ENCODE data around the gene ALDH4A1. TPM values are rescaled to one million over a fixed set of nuclear protein-coding genes. Genes with fewer than 3 reads are reported as not detected.
A peak's percentile ranks its signal among the peaks of the same experiment; 100 is the strongest.

The ALDH4A1 gene
- polyA plus RNA-seq, 4 donors: 62.2 to 86.9 (median 78.5) TPM

- DNase-seq (ENCODE audit: low read depth in 4 of 4, low spot score in 3 of 4): no peak
These were observed 20.7 kb upstream of the ALDH4A1 start for GRCh38 chr1:18922848-18923755.

DNA sequence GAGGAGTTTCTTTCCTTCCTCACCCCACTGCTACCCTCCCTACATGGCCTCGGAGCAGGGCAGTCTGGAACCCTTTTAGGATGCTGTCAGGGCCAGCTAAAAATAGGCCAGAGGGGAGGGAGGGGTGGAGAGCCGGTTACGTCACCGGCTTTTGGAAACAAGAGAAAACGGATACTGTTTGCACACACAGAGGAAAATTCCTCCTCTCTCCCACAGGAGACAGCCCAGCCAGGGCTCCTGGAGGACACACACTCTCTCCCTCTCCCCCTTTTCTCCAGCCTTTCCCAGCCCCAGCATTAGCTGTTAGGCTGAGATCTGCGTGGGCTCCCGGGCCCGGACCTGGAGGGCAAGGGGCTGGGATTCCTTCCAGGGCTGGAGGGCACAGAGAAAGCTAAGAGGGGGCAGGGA lies 20.0 kb upstream of the ALDH4A1 start:
- DNase-seq (ENCODE audit: low read depth in 4 of 4, low spot score in 3 of 4): peak in 2 of 4 donors; percentile 74 to 80

GRCh38 chr1:18921516-18922251 lies 19.3 kb upstream of the ALDH4A1 start:
- no peak for DNase-seq (ENCODE audit: low read depth in 4 of 4, low spot score in 3 of 4)

DNA sequence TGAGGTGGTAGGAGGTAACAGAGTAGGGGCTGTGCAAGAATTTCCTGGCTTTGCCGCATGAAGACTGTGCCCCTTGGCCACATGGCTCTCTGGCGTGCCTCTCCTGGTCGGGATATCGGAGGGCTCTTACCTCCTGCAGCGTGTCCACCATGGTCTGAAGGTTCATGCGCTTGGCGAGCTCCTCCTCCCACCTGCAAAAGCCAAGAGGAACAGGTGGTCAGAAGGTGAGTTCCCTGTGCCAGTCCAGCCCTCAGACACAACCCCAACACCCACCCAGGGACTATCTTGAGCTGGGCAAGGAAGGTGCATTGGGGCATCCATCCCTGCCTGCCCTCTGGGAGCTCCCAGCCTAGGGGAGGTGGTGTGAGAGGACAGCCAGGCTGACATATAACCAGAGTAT lies 18.6 kb upstream of the ALDH4A1 start:
- no peak for DNase-seq (ENCODE audit: low read depth in 4 of 4, low spot score in 3 of 4)

GRCh38 chr1:18919956-18920355 lies 17.6 kb upstream of the ALDH4A1 start:
- no peak for DNase-seq (ENCODE audit: low read depth in 4 of 4, low spot score in 3 of 4)

DNA sequence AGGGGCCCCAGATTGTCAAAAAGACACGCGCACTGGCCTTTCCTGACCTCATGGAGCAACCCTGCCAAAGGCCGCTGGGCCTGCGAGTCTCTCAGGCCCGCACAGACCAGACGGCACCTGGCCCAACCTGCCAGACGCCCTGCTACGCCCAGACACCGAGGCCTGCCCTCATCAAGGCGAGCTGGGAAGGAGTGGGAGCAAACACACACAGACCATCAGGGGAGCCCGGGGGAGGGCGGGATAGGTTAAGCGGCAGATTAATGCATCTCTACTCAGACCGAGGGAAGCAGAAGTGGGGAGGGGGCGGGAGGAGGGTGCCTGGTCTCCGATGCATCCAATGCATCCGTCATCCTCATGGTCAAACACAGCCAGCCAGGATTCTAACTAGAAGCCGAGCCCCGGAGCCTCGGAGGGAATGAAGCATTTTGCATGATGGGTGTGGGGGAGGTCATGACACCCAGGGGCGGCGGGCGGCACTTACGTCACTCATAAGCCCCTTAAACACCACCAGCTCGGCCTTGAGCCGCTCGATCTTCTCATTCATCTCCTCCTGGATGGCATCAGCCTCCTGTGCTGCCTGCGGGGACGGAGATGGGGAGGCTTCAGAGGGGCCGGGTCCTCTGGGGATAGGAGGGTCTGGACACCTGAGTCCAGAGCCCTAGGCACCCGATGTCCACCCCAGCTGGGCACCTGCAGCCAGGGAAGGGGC lies 17.0 kb upstream of the ALDH4A1 start:
- no peak for DNase-seq (ENCODE audit: low read depth in 4 of 4, low spot score in 3 of 4)

DNA sequence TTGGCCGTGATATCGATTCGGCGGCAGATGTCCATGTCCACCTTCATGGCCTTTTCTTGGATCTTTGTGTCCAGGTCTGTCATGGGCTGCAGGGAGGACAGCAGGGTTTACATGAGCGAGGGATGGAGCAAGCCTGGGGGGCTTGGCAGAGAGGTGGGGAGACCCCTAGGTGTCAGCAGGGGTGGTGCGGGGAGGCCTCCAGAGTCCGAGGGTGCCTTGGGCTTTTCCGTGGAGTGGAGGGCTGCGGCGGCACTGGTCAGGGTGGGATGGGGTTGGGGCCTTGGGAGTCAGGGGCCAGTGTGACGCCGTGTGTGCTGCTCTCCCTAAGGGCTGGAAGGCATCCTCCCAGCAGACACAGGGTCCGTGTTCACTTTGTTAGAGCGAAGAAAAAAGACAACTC lies 16.1 kb upstream of the ALDH4A1 start:
- no peak for DNase-seq (ENCODE audit: low read depth in 4 of 4, low spot score in 3 of 4)

DNA sequence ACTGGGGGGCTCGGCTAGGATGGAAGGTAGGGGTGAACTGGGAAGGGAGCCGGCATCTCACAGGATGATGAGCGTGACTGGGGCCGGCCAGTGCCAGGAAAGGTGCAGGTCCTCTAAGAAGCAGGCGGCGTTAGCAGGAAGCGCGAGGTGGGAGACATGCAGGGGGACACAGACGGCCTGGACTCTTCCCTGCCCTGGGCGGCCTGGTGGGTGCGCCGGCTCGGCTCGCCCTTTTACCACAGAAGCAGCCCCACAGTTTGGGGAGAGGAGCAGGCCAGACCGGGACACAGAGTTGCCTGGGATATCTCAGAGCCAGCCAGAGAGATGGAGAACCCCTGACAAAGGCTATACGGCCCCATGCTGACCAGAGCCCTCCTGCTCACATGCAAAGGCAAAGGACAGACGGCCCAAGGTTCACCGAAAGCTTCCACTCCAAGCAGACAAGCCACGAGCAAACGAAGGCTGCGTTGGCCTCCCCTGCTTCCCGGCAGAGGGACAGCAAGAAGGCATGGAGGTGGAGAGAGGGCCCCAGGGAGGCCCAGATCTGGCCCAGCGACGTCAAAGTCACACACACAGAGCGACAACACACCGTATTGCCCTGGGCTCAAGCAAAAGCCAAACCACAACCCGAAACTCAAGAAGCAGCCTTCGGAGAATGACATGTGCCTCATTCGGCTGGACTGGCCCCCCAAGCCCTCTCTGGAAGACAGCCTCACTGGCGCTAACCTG lies 14.9 kb upstream of the ALDH4A1 start:
- DNase-seq (ENCODE audit: low read depth in 4 of 4, low spot score in 3 of 4): no peak

DNA sequence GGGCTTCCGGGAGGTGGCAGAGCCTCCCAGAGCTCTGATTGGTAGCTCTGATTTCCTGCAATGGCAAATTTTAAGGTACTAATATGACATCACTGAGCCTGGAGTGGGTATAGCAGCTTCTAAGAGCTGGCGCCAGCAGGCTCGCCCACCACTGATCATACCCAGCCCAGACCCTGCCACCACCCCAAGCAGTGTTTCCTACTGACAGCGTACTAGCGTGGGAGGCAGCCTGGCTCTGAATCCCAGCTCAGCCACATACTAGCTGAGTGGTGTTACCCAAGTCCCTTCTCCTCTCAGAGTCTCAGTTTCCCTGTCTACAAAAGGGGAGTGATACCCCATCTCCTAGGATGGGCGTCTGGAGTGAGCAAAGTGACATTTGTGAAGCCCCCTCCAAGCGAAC lies 13.0 kb upstream of the ALDH4A1 start:
- no peak for DNase-seq (ENCODE audit: low read depth in 4 of 4, low spot score in 3 of 4)

- DNase-seq (ENCODE audit: low read depth in 4 of 4, low spot score in 3 of 4): peak in 2 of 4 donors; percentile 70 to 73
These were observed 10.9 kb upstream of the ALDH4A1 start for GRCh38 chr1:18913065-18913835.

- no peak for DNase-seq (ENCODE audit: low read depth in 4 of 4, low spot score in 3 of 4)
These were observed 10.2 kb upstream of the ALDH4A1 start for GRCh38 chr1:18912550-18912949.

DNA sequence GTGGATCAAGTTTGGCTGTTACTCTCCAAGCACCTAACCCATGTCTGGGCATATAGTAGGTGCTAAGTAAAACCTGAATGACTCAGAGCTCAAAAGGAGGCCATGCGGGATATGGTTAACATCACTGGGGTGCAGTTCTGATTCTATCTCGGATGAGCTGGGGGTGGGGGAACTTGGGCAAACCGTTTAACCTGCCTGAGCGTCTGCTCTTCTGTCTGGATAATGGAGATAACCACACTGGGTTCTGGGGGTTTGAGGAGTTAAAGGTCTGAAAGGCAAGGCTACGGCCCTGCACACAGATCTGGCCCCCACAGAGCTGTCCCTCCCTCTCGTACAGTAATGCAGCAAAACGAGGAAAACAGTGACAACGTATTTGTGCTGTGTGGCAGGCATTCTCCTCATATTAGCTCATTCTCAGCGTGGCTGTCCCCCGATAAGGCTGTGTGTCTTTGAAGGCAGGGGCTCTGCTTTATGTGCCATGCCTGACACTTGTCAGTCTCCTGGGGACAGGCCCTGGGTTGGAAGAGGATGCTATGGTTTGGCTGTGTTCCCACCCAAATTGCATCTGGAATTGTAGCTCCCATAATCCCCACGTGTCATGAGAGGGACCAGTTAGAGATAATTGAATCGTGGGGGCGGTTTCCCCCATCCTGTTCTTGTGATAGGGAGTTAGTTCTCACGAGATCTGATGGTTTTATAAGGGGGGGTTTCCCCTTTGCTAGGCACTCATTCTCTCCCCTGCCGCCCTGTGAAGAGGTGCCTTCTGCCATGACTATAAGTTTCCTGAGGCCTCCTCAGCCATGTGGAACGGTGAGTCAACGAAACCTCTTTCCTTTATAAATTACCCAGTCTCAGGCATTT lies 6.8 kb upstream of the ALDH4A1 start:
- no peak for DNase-seq (ENCODE audit: low read depth in 4 of 4, low spot score in 3 of 4)

- DNase-seq (ENCODE audit: low read depth in 4 of 4, low spot score in 3 of 4): no peak
These were observed 5.8 kb upstream of the ALDH4A1 start for GRCh38 chr1:18907917-18908845.

DNA sequence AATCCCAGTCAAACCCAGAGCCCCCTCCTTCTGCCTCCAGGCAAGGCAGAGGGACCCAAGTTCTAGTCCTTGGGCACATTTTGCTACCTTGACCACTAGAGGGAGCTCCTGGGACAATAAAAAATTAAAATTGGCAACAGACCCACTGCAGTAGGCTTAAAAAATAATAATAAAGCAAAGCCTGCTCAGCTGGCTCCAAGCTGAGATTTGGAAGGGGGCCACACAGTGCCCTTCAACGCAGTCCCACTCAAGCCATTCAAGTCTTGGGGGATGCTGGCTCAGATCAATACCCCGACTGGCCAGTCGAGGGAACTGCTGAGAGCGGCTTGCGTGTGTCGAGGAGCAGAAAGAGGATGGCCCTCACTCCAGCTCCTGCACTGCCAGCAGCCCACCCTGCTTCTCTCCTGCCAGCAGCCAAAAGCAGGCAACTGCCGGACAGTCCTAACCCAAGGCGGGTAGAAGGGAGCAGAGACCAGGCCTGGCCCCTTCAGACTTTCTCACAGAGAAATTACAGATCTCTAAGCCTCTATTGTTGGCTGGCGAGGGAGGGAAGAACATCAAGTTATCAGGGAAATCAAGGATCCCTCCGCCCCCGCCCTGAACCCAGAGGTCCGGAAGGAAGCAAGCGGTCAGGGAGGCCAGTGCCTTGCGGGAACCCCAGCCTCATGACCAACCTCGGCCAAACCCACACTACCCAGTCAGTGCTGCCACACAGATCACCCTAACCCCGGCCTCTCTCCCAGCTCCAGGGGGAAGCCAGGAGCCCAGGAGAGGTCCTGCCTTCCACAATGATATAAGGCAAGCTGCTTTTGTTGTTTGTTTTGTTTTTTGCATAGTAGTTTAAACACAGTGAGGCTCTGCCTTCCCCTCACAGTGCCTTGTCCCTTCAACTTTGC lies 4.9 kb upstream of the ALDH4A1 start:
- no peak for DNase-seq (ENCODE audit: low read depth in 4 of 4, low spot score in 3 of 4)

GRCh38 chr1:18903291-18903756 lies 969 bp upstream of the ALDH4A1 start:
- no peak for DNase-seq (ENCODE audit: low read depth in 4 of 4, low spot score in 3 of 4)

GRCh38 chr1:18901952-18902522 lies 318 bp downstream of the ALDH4A1 start:
- DNase-seq (ENCODE audit: low read depth in 4 of 4, low spot score in 3 of 4): no peak

Data from right renal pelvis (tissue), 4 donors.